GM10847 (cell line): ENCODE data around the gene CPAMD8.

Experiments
- POLR2A ChIP-seq: IDR thresholded peaks from 2 replicates; pipeline ENCODE4 v1.6.1; 2011; ENCODE audit not compliant: insufficient read length; ENCODE audit errors: extremely low read depth

CPAMD8 gene

DNA sequence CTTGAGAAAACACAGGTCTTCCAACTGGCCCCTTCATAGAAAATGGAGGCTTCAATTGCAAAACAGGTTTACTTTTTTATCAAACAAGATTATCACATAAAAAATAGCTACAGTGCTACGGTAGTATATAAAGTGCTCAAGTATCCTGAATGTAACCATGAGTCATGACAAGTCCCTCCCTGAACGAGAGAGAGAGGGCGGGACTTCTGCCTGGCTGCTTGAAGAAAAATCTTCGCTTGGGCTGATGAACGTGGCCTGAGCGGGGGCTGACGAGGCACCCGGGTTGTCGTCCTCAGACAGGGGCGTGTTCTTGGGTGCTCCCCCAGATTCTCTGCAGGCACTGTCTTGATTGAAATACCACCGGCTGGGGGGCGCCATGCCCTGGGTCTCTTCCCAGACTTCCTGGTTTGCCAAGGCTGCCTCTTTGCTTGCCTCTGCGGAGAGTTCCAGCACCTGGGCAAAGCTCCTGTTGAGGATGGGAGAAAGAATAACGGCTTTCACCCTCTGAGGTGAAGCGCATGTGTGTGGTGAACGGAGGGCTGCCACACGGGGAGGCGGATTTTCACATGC, 23.2 kb upstream of the CPAMD8 start:
- TF ChIP-seq POLR2A, result no peak

DNA sequence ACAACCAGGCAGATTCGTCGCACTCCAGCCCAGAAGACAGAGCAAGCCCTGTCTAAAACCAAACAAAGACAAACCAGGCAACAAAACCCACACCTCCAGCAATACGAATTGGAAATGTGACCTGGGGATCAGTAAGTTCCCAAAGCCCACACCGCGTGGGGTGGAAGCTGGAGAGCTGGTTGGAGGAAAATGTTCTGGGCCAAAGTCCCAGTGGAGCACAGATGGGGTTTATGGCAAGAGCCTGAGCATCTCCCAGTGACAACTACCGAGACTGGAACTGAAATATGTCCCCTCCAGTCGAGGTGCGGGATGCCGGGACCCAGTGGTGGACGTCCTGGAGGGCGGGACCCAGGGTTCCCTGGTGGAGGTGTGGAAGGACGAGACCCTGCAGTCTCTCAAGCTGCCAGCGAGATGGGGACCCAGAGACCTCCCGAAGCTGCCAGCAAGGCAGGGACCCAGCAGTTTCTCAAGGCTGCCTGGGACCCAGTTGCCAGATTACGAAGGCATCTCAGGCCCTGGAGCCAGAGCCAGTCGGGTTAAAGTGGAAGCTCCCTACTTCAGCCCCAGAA, 22.4 kb upstream of the CPAMD8 start:
- no peak for TF ChIP-seq POLR2A

DNA sequence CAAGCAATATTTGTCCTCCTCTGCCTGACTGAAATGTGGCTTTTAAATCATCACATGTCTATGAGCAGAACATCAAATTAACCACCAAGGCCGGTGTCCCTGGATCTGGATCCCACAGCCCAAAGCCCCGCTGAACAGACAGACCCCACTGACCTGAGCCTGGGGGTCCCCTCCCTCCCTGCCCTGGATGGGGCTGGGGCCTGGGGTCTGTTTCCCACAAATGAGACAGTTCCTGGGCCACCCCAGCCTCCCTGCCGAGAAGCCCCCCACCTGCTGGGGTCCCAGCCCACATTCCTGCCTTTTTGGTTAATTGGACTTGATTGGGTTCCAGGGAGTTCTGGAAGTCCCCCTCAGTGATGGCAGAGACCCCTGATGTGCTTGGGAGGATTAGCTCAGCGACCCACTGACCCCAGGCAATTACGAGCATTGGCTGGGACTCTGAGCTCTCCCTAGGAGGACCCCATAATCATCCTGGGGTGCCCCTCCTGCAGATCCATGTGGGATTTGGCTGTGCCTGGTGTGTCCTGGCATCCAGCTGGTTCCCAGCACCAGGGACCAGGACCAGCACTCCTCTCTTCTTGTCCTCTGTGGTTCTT, 19.4 kb upstream of the CPAMD8 start:
- TF ChIP-seq POLR2A, result no peak

DNA sequence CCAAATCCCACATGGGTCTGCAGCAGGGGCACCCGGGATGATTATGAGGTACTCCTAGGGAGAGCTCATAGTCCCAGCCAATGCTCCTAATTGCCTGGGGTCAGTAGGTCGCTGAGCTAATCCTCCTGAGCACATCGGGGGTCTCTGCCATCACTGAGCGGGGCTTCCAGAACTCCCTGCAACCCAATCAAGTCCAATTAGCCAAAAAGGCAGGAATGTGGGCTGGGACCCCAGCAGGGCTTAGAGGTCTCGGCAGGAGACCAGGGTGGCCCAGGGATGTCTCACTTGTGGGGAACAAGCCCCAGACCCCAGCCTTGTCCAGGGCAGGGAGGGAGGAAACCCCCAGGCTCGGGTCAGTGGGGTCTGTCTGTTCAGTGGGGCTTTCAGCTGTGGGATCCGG, 17.1 kb upstream of the CPAMD8 start:
- no peak for TF ChIP-seq POLR2A

DNA sequence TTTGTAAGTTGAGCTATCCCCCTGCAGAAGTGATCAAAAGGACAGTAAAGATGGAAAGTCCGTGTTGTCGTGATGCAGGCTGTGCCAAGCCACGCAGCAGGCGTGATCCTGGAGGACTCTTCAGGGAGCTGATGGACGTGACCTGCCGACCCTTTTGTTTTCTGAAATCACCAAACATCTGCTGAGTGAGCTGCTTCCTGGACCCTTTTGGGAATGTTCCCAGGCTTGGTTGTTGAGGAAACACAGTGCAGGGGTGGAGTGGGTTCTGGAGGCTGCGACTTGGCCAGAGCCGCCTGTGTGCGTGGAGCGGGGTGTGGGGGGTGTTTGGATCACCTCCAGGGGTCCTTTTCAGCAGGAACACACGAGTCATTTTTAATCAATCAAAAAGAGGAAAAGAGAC, 15.4 kb upstream of the CPAMD8 start:
- no peak for TF ChIP-seq POLR2A

DNA sequence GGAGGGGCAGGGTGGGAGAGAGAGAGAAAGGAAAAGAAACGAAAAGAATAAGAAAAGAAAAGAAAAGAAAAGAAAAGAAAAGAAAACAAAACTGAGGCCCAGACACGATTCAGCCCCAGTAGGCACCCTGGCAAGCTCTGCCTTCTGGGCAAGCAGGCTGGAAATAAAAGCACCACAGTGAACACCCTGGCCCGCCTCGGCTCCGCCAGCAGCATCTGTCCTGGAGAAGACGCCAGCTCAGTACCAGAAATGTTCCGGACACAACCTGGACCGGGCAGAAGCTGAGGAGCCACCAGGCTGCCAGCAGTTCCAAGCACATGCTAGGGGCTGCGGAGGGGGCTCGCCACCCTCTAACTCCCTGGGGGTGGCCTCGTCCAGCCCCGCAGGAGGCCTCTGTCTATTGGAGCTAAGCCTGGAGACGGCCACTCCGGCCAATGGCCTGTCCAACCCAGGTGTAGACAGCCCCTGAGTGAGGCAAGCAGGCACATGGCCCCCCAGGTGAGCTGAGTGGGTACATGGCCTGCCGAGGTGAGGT, 11.4 kb upstream of the CPAMD8 start:
- TF ChIP-seq POLR2A, result no peak

DNA sequence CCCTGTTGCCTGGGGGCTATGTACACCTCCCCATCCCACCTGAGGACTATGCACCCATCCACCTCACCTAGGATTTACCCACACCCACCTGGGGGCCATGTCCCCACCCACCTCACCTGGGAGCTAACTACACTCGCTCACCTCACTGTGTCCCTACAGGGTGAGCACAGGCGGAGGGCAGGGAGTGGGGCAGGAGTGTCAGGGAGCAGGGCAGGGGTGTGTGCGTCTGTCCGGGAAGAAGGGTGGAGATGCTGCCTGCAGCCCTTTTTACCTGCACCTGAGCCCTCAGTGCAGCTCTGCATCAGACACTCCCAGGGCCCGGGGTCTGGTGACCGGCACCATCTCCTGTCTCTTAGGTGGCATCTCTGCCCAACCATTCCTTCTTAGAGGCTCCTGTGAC, 10.6 kb upstream of the CPAMD8 start:
- TF ChIP-seq POLR2A, result no peak

DNA sequence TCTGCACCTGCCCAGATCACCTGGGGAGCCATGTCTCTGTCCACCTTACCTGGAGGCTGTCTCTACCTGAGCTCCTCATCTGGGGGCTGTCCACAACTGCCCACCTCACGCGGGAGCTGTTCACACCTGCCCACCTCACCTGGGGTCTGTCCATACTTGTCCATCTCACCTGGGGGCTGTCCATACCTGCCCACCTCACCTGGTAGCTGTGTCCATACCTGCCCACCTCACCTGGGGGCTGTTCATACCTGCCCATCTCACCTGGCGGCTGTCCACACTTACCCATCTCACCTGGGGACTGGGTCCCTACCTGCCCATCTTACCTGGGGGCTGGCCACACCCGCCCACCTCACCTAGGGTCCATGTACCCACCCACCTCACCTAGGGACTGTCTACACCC, 10.0 kb upstream of the CPAMD8 start:
- no peak for TF ChIP-seq POLR2A

DNA sequence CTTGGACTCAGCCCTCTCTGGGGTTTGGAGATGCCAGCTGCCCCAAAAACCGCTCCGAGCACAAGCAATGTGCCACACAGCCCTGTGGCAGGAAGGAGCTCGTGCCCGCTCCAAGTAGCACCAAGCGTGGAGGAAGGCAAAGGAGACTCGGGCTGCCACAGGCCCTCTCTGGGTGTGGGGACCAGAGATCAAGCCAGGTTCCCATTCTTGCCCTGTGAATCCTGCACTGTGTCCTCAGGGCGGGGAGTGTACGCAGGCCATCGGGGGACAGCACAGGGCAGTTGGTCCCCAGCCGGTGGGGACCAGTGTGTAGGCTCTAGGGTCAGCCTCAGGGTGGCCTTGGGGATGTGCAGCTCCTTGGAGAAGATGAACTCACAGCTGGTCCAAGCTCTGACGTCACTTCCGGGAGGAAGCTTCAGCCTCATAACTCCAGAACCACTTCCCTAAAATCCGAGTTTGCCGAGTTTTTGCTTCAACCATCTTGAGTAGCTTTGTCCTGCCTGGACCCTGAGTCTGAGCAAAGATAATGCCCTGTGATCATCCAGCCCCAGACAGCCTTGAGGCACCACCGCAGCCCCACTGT, 9.3 kb upstream of the CPAMD8 start:
- no peak for TF ChIP-seq POLR2A

DNA sequence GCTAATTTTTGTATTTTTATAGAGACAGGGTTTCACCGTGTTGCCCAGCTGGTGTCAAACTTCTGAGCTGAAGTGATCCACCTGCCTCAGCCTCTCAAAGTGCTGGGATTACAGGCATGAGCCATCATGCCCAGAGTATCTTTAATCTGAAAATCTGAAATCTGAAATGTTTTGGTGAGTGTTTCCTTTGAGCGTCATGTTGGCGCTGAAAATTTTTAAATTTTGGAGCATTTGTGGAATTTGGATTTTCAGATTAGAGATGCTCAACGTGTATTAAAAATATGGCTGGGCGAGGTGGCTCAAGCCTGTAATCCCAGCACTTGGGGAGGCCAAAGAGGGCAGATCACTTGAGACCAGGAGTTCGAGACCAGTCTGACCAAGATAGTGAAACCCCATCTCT, 5.1 kb upstream of the CPAMD8 start:
- no peak for TF ChIP-seq POLR2A

DNA sequence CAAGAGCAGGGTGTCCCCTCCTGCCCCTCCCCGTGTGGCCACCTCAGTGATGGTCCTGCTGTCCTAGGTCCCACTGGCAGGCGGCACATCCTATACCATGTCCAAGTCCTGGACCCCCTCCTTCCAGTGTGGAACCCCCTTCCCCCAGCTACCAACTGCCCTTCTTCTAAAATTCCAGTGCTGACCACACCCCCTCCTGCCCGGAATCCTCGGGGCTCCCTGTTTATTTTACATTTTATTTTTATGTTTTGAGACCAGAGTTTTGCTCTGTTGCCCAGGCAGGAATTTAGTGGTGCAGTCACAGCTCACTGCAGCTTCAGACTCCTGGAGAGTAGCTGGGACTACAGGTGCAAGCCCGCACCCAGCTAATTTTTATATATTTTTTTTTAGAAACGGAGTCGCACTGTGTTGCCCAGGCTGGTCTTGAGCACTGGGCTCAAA, 945 bp upstream of the CPAMD8 start:
- no peak for TF ChIP-seq POLR2A

DNA sequence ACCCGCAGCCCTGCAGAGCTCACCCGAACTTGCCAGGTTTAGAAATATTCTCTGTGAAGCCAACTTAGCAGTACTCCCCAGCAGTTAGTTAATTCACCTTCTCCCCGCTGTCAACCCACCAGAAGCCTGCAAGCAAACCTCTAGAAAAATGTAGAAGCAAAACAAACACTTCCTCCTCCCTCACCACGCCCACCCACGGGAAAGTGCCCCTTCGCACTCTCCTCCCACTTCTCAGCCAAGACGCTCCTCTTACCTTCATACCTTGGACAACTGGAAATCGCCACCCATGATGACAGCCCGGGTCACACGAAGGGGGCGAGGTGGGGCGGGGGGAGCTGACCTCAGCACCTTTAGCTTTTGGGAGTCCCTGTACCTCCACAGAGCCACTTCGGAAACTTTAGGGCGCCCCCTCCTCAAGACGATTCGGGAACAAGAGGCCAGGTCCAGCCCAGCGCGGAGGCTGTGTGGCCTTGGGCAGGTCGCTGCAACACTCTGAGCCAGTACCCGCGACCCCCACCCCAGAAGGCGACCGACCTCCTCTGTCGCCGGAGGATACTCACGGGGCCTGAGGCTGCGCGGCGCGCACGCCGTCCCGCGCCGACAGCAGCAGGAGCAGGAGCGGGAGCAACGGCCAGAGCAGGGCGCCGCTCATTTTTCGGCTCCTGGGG, 485 bp downstream of the CPAMD8 start:
- no peak for TF ChIP-seq POLR2A

DNA sequence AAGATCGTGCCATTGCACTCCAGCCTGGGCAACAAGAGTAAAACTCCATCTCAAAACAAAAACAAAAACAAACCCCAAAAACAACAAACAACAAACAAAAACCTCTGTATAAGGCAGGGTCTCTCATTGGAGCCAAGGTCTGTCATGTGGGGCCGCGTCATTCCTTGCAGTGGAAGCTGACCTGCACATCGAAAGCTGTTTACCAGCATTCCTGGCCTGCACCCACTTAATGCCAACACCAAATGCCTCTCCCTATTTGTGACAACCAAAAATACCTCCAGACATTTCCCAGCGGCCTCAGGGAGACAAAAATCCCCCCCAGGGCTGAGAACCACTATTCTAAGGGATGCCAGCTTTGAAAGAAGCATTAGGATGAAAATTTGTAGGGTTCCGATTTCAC, 1.2 kb downstream of the CPAMD8 start:
- no peak for TF ChIP-seq POLR2A

DNA sequence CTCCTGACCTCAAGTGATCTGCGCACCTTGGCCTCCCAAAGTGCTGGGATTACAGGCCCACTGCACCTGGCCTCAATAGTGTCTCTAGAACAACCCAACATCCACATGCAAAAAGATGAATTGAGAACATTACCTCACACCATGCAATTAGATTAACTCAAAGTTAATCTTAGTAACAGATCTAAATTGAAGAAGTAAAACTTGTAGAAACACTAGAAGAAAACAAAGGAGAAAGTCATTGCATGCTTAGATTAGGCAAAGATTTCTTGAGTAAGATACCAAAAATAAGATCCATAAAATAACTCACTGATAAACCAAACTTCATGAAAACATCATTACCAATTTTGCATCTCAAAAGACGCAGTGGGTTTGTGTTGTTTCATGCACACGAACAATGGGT, 2.8 kb downstream of the CPAMD8 start:
- no peak for TF ChIP-seq POLR2A

DNA sequence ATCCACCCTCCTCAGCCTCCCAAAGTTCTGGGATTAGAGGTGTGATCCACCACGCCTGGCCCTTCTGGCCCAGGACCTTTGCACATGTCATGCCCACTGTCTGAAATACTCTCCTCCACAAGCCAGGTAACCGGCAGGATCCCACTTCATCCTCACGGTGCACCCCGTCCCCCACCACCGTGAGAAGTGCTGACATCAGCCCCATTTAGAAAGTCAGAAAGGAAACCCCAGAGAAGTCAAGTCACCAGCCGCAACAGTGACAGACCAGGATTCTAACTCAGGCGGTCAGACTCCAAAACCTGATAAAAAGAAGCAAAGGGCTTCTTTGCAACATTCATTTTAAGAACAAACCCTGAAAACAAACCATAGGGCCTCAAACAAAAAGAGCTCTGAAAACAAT, 3.9 kb downstream of the CPAMD8 start:
- no peak for TF ChIP-seq POLR2A
